PC-3 (cell line): ENCODE results near the gene BSDC1. TPM values are rescaled to one million over a fixed set of nuclear protein-coding genes. Genes with fewer than 3 reads are reported as not detected.

Source experiments
- ATAC-seq: fragments of 200-7000 bp; cut with Tn5 transposase; 2 replicates; pipeline ENCODE4 v1.9.1; 2020; ENCODE audit warnings: mild to moderate bottlenecking, moderate library complexity
- BruUV-seq: library from RNA; stranded (reverse); fragments of 400-500 nt; replicated peaks from 2 replicates; lab custom pipeline; 2021; lab: Mats Ljungman, UMichigan
- CTCF ChIA-PET: fragments of 300-600 bp; sonication (Branson Sonifier 250); formaldehyde crosslinking; loops from one replicate; lab custom pipeline; 2022; ENCODE audit warnings: antibody characterized with exemption; lab: Charles Lee
- POLR2A ChIA-PET: fragments of 300-600 bp; sonication (Branson Sonifier 250); formaldehyde crosslinking; loops from one replicate; lab custom pipeline; 2022; ENCODE audit warnings: antibody characterized with exemption; ENCODE audit not compliant: unreplicated experiment; lab: Charles Lee
- DNase-seq: peaks from one replicate; pipeline ENCODE4 v3.0.0-alpha.2; 2015
- H2AFZ ChIP-seq: fragments of 300-600 bp; sonication (generic); 2 replicates; pipeline ENCODE4 v1.6.0; 2016; ENCODE audit warnings: antibody characterized with exemption, low read length
- H3F3A ChIP-seq: fragments of 300-600 bp; sonication (generic); one replicate; pipeline ENCODE4 v1.6.0; 2017; ENCODE audit warnings: antibody characterized with exemption, low read length, control low read depth, mild to moderate bottlenecking; ENCODE audit not compliant: unreplicated experiment
- H3K27ac ChIP-seq: fragments of 300-600 bp; sonication (generic); 2 replicates; pipeline ENCODE4 v1.5.1; 2016; ENCODE audit warnings: mild to moderate bottlenecking, low read length
- H3K27me3 ChIP-seq: fragments of 300-600 bp; sonication (generic); 2 replicates; pipeline ENCODE4 v1.6.1; 2016; ENCODE audit warnings: low read length, mixed read lengths
- H3K36me3 ChIP-seq: fragments of 300-600 bp; sonication (generic); 2 replicates; pipeline ENCODE4 v1.6.1; 2016; ENCODE audit warnings: low read depth, mixed run types, low read length, mixed read lengths
- H3K4me1 ChIP-seq: fragments of 300-600 bp; sonication (generic); 2 replicates; pipeline ENCODE4 v1.5.1; 2016; ENCODE audit warnings: low read length; ENCODE audit not compliant: insufficient read depth
- H3K4me2 ChIP-seq: fragments of 300-600 bp; sonication (generic); 2 replicates; pipeline ENCODE4 v1.6.0; 2016; ENCODE audit warnings: low read length
- H3K4me3 ChIP-seq: fragments of 300-600 bp; sonication (generic); 2 replicates; pipeline ENCODE4 v1.5.1; 2016; ENCODE audit warnings: mild to moderate bottlenecking, low read length, mixed read lengths
- H3K79me2 ChIP-seq: fragments of 300-600 bp; sonication (generic); 2 replicates; pipeline ENCODE4 v1.6.1; 2017; ENCODE audit warnings: low read length, mixed read lengths
- H3K9ac ChIP-seq: fragments of 300-600 bp; sonication (generic); 2 replicates; pipeline ENCODE4 v1.6.0; 2016; ENCODE audit warnings: mild to moderate bottlenecking, low read length
- H3K9me2 ChIP-seq: fragments of 300-600 bp; sonication (generic); replicated peaks from 2 replicates; pipeline ENCODE4 v1.6.1; 2016; ENCODE audit warnings: mixed run types, low read length, mixed read lengths
- H3K9me3 ChIP-seq: fragments of 300-600 bp; sonication (generic); 2 replicates; pipeline ENCODE4 v1.6.1; 2016; ENCODE audit warnings: low read length, mixed read lengths
- H4K20me1 ChIP-seq: fragments of 300-600 bp; sonication (generic); 2 replicates; pipeline ENCODE4 v1.6.1; 2016; ENCODE audit warnings: low read length, mixed read lengths
- EZH2 ChIP-seq: fragments of 300-600 bp; sonication (generic); IDR thresholded peaks from one replicate; pipeline ENCODE4 v1.6.1; 2017; ENCODE audit warnings: antibody characterized with exemption, mild to moderate bottlenecking, low read length; ENCODE audit not compliant: unreplicated experiment
- EZH2phosphoT487 ChIP-seq: fragments of 300-600 bp; sonication (generic); IDR thresholded peaks from 2 replicates; pipeline ENCODE4 v1.6.1; 2018; ENCODE audit warnings: mild to moderate bottlenecking, antibody characterized with exemption, low read length, borderline replicate concordance
- intact Hi-C: fragments of 100-400 bp; cut with micrococcal nuclease; formaldehyde crosslinking; loops from 2 replicates; pipeline ENCODE4 v1.9.0; 2023
- total RNA-seq: library from RNA; depleted of rRNA; stranded (reverse); fragments of >200 nt; gene quantifications from 2 replicates; pipeline ENCODE4 v1.2.3, GENCODE V29; 2014
- TF ChIP-seq, protein P1 (sequence below): fragments of 300-600 bp; sonication (generic); conservative IDR thresholded peaks from 2 replicates; pipeline ENCODE4 v1.5.1; 2017; ENCODE audit warnings: antibody characterized with exemption, low read depth, mild to moderate bottlenecking, low read length

Gene BSDC1
- total RNA-seq, 1 experiment from 2014 or later = 59.8 TPM

DNA sequence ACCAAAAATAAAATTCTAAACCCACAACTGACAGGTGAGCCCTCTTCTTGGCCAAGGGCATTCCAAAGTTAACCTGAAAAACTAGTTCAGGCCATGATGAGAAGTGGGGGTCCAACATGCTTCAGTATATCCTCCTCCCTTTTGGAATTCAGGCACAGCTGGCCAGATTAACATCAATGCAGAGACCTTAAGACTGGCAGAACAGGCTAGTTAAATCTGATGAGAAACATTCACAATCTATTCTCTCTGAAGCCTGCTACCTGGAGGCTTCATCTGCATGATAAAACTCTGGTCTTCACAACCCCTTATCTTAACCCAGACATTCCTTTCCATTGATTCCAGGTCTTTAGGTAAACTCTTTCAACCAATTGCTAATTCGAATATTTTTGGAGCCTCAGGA is 43.9 kb upstream of the BSDC1 start:
- H3K79me2 ChIP-seq = no peaks in the 10 kb centered on the region
- ChIA-PET CTCF (no interaction called here), POLR2A (no interaction called here)
- intact Hi-C loops = no loop called here
- no peak overlapping the region for H2AFZ ChIP-seq
- no peak overlapping the region for H3K4me2 ChIP-seq
- no peaks in the 10 kb centered on the region for H4K20me1 ChIP-seq
- H3K4me1 ChIP-seq = no peaks in the 10 kb centered on the region
- no peak overlapping the region for H3K27ac ChIP-seq
- H3K27me3 ChIP-seq = no peaks in the 10 kb centered on the region
- no peaks in the 10 kb centered on the region for H3K9me2 ChIP-seq
- H3K4me3 ChIP-seq = no peak overlapping the region
- TF ChIP-seq EZH2 = no peak
- TF ChIP-seq EZH2phosphoT487 = no peak
- TF ChIP-seq, protein P1, sequence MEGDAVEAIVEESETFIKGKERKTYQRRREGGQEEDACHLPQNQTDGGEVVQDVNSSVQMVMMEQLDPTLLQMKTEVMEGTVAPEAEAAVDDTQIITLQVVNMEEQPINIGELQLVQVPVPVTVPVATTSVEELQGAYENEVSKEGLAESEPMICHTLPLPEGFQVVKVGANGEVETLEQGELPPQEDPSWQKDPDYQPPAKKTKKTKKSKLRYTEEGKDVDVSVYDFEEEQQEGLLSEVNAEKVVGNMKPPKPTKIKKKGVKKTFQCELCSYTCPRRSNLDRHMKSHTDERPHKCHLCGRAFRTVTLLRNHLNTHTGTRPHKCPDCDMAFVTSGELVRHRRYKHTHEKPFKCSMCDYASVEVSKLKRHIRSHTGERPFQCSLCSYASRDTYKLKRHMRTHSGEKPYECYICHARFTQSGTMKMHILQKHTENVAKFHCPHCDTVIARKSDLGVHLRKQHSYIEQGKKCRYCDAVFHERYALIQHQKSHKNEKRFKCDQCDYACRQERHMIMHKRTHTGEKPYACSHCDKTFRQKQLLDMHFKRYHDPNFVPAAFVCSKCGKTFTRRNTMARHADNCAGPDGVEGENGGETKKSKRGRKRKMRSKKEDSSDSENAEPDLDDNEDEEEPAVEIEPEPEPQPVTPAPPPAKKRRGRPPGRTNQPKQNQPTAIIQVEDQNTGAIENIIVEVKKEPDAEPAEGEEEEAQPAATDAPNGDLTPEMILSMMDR = no peak
- no peak overlapping the region for H3K9ac ChIP-seq
- H3F3A ChIP-seq = no peaks in the 10 kb centered on the region
- no peak for ATAC-seq
- no TSS peak for BruUV-seq
- DNase-seq = no peak
- H3K9me3 ChIP-seq = peaks cover 3% of the 10 kb centered on the region; the same call in 1 of the 2 replicates
- no peaks in the 10 kb centered on the region for H3K36me3 ChIP-seq

DNA sequence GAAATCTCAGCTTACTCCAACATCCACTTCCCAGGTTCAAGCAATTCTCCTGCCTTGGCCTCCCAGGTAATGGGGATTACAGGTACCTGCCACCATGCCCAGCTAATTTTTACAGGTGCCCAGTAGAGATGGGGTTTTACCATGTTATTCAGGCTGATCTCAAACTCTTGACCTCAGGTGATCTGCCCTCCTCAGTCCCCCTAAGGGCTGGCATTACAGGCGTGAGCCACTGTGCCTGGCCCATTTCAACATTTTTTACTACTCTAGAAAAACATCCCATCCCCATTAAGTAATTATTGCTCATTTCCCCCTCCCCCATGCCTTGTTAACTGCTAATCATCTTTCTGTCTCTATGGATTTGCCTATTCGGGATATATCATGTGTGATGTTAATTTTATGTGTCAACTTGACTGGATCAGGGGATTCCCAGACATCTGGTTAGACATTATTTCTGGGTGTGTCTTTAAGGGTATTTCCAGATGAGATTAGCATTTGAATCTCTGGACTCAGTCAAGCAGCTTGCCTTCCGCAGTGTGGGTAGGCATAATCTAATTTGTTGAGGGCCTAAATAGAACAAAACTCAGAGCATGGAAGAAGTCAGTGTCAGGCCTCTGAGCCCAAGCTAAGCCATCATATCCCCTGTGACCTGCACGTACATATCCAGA is 37.6 kb upstream of the BSDC1 start:
- ChIA-PET POLR2A (no interaction called here), CTCF (no interaction called here)

More for the DNA sequence above, 37.6 kb upstream of the BSDC1 start:
- Histone ChIP-seq H3K27me3 (peaks cover 14% of the 10 kb centered on the region), H3K36me3 (no peaks in the 10 kb centered on the region), H3K79me2 (no peaks in the 10 kb centered on the region), H3K4me1 (no peaks in the 10 kb centered on the region), H3K9me3 (no peaks in the 10 kb centered on the region), H2AFZ (no peak overlapping the region), H3K9me2 (no peaks in the 10 kb centered on the region), H4K20me1 (no peaks in the 10 kb centered on the region), H3K9ac (no peak overlapping the region), H3K4me3 (no peak overlapping the region), H3F3A (no peaks in the 10 kb centered on the region), H3K4me2 (no peak overlapping the region), H3K27ac (no peak overlapping the region)
- intact Hi-C loops = no loop called here
- no TSS peak for BruUV-seq
- ATAC-seq (no peak), DNase-seq (no peak)
- TF ChIP-seq EZH2 (no peak), EZH2phosphoT487 (no peak)
- TF ChIP-seq, protein P1 = no peak
